Measurements from ENCODE around the gene PCDHGA1.

- no peak for TF ChIP-seq CTCF (IDR thresholded peaks at IDR 0.05 in 8 of 11, conservative IDR thresholded peaks at IDR 0.05 in 3 of 11)
- TF ChIP-seq POLR2A (IDR thresholded peaks at IDR 0.05): no peak
- no peak for TF ChIP-seq POLR2AphosphoS5 (IDR thresholded peaks at IDR 0.05)
Measured at GRCh38 chr5:141490771-141491170, 160.5 kb downstream of the PCDHGA1 start.

All from spleen (tissue), 7 donors.